Thymus (tissue), 11 donors: ENCODE results near the gene SLC11A1. TPM values are rescaled to one million over a fixed set of nuclear protein-coding genes. Genes with fewer than 3 reads are reported as not detected.

Experiments
- DNase-seq, 9 donors: peaks; one replicate each; pipeline ENCODE4 v3.0.0-alpha.2; 2013; ENCODE audit warnings: low spot score in 9 of 9, low read depth in 6 of 9, missing footprints in 1 of 9
- H3K27ac ChIP-seq, 2 donors: one replicate each; pipeline ENCODE4 v1.5.1; 2013; ENCODE audit warnings: control low read depth in 1 of 2, low read depth in 1 of 2, low read length in 1 of 2, mild to moderate bottlenecking in 1 of 2, moderate library complexity in 1 of 2
- H3K27me3 ChIP-seq, 2 donors: one replicate each; pipeline ENCODE4 v1.5.1; 2013; ENCODE audit warnings: low read length in 1 of 2; ENCODE audit not compliant: control insufficient read depth in 2 of 2, insufficient read depth in 1 of 2
- H3K36me3 ChIP-seq, 2 donors: one replicate each; pipeline ENCODE4 v1.5.1; 2013; ENCODE audit warnings: low read length in 1 of 2, mild to moderate bottlenecking in 1 of 2, moderate library complexity in 1 of 2; ENCODE audit not compliant: control insufficient read depth in 2 of 2, insufficient read depth in 2 of 2
- H3K4me1 ChIP-seq, 2 donors: one replicate each; pipeline ENCODE4 v1.5.1; 2013; ENCODE audit warnings: low read length in 2 of 2; ENCODE audit not compliant: control insufficient read depth in 2 of 2, insufficient read depth in 2 of 2
- H3K4me3 ChIP-seq, 2 donors: one replicate each; pipeline ENCODE4 v1.5.1; 2013; ENCODE audit warnings: low read length in 2 of 2, control low read depth in 1 of 2, mild to moderate bottlenecking in 1 of 2
- H3K9me3 ChIP-seq, 2 donors: one replicate each; pipeline ENCODE4 v1.5.1; 2013; ENCODE audit warnings: low read length in 1 of 2, mild to moderate bottlenecking in 1 of 2; ENCODE audit not compliant: control insufficient read depth in 2 of 2, insufficient read depth in 1 of 2
- WGBS: extraction: QIAGEN DNeasy Blood & Tissue Kit; methylation state at CpG from one replicate; pipeline ENCODE4 v1.1.7; 2013; 5-methylcytosine and 5-hydroxymethylcytosine counted together
- polyA plus RNA-seq: library from polyadenylated mRNA; stranded (reverse); fragments of 200-250 nt; gene quantifications from one replicate; pipeline ENCODE4 v1.2.3, GENCODE V29; 2013
- total RNA-seq: library from RNA; stranded (reverse); fragments of 120-200 nt; gene quantifications from one replicate; pipeline ENCODE4 v1.2.4, GENCODE V29; 2013
- donor health status: healthy.

SLC11A1 gene
- total and polyA plus RNA-seq, 2 donors, result 0.71 to 25.2 TPM

DNA sequence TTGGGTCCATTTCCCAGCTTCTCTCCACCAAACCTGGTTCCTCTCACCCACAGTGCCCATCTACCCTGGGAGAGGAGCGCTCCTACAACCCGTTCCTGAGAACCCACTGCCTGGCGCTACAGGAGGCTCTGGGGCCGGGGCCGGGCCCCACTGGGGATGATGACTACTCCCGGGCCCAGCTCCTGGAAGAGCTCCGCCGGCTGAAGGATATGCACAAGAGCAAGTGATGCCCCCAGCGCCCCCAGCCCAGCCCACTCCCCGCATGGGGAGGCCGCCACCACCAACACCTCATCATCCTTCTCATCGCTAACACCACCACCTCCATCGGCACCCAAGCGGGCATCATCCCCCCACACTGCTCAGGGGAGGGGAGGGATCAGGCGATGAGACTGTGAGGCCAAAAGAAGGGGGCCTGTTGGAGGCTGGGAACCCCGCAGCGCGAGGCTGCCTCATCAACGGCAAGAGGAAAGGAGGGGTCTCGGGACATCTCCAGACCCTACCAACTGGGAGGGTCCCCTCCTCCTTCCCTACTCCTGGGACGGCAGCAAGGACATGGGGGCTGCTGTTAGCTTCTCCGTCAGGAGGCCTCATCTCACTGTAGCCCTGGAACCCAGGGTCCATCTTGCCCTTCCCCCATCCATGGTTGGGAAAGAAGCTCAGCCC, 37.2 kb upstream of the SLC11A1 start:
- peaks cover 0 to 4% of the 10 kb centered on the region in 2 donors for H3K9me3 ChIP-seq
- H3K4me3 ChIP-seq, result no peak overlapping the region
- H3K4me1 ChIP-seq, result no peaks in the 10 kb centered on the region
- H3K36me3 ChIP-seq, result no peaks in the 10 kb centered on the region
- 98% methylated on average over 22 of the region's 22 CpGs for WGBS
- DNase-seq, result no peak
- H3K27ac ChIP-seq, result no peak overlapping the region
- H3K27me3 ChIP-seq, result no peaks in the 10 kb centered on the region

DNA sequence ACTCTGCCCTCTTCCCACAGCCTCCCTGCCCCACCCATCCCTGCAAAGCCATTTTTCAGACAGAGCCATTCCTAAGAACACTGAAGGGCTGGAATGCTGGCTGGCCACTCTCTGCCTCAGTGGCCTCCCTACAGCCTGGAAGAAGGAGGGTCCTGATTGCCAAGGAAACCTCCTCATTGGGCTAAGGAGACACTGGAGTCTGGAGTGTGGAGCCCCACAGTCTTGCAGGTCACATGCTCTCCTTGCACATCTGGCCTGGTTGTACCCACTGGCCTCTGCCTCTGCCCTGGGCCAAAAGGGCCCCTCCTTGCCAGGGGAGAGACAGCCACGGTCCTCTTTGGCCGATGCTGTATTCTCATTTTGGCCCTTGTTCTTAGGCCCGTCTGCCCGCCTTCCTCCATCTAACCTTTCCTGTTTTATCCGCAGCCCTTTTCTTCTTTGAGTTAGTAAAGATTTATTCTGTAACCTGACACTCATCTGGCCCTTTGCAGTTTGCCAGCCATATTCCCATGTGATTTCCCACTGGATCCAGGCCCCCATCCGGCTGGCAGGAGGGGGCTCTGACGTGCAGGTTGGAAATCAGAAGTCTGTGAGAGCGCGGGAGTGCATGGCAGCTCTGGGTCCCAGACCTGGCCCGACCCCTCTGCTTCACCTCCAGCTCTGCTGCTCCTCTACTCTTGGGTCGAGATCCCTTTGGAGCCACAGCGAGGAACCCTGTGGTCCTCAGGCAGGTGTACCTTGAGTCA, 36.4 kb upstream of the SLC11A1 start:
- Histone ChIP-seq H3K27me3 (no peaks in the 10 kb centered on the region), H3K4me1 (no peaks in the 10 kb centered on the region), H3K4me3 (no peak overlapping the region), H3K27ac (no peak overlapping the region), H3K36me3 (no peaks in the 10 kb centered on the region), H3K9me3 (peaks cover 0 to 7% of the 10 kb centered on the region in 2 donors)
- DNase-seq, result no peak
- 98% methylated on average over 12 of the region's 12 CpGs for WGBS

DNA sequence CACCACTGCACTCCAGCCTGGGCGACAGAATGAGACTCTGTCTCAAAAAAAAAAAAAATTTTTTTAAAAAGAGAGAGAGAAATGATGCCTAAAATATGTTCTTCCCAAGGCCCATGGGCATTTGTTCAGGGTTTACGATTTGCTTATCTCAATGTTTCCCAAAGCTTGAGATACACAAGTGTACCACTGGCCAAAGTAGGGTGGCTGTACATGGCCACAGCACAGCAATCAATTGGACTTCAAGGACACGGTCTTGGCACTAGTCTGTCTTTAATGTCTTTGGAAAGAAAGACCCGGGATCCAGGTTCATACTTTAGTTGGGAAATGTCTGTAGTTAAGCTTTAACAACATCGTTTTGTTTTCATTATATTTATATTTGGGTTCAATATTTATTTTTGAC, 34.9 kb upstream of the SLC11A1 start:
- Histone ChIP-seq H3K36me3 (no peaks in the 10 kb centered on the region), H3K4me3 (no peak overlapping the region), H3K9me3 (peaks cover 0 to 14% of the 10 kb centered on the region in 2 donors), H3K4me1 (no peaks in the 10 kb centered on the region), H3K27me3 (no peaks in the 10 kb centered on the region), H3K27ac (no peak overlapping the region)
- WGBS, result 98% methylated on average over 5 of the region's 5 CpGs
- DNase-seq, result no peak

DNA sequence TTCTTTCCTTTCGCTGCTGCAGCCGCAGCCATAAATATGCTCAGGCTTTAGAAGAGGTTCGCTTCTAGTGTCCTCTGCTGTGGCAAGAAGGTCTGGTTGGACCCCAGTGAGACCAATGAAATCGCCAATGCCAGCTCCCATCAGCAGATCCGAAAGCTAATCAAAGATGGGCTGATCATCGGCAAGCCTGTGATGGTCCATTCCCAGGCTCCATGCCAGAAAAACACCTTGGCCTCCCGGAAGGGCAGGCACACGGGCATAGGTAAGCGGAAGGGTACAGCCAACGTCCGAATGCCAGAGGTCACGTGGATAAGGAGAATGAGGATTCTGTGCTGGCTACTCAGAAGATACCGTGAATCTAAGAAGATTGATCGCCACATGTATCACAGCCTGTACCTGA, 28.0 kb upstream of the SLC11A1 start:
- H3K27ac ChIP-seq, result no peak overlapping the region
- H3K4me1 ChIP-seq, result peaks cover 0 to 9% of the 10 kb centered on the region in 2 donors

DNA sequence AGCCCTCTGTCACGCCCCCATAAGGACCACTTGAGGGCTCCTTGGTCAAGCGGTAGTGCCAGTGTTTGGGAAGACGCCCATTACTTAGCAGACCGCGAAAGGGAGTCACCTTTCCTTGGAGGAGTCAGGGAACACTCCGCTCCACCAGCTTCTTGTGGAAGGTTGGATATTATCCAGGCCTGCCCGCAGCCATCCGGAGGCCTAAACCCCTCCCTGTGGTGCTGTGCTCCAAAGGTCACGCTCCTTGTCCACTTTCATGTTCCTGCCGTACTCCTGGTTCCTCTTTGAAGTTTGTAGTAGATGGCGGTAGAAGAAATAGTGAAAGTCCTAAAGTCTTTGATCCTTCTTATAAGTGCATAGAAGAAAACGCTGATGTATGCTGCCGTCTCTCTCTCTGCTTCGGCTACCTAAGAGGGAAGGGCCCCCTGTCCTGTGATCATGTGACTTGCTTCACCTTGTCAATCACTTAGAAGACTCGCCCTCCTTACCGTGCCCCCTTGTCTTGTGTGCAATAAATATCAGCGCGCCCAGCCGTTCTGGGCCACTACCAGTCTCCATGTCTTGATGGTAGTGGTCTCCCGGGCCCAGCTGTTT, 27.1 kb upstream of the SLC11A1 start:
- H3K27me3 ChIP-seq, result no peaks in the 10 kb centered on the region
- 92% methylated on average over 20 of the region's 20 CpGs for WGBS
- H3K27ac ChIP-seq, result no peak overlapping the region
- H3K4me3 ChIP-seq, result no peak overlapping the region
- H3K36me3 ChIP-seq, result no peaks in the 10 kb centered on the region
- peaks cover 0 to 10% of the 10 kb centered on the region in 2 donors for H3K9me3 ChIP-seq
- DNase-seq, result no peak
- H3K4me1 ChIP-seq, result peaks cover 0 to 11% of the 10 kb centered on the region in 2 donors

More for the DNA sequence above, 28.0 kb upstream of the SLC11A1 start:
- 90% methylated on average over 14 of the region's 14 CpGs for WGBS
- peaks cover 0 to 14% of the 10 kb centered on the region in 2 donors for H3K9me3 ChIP-seq
- H3K36me3 ChIP-seq, result no peaks in the 10 kb centered on the region
- no peak overlapping the region for H3K4me3 ChIP-seq
- no peaks in the 10 kb centered on the region for H3K27me3 ChIP-seq
- no peak for DNase-seq

DNA sequence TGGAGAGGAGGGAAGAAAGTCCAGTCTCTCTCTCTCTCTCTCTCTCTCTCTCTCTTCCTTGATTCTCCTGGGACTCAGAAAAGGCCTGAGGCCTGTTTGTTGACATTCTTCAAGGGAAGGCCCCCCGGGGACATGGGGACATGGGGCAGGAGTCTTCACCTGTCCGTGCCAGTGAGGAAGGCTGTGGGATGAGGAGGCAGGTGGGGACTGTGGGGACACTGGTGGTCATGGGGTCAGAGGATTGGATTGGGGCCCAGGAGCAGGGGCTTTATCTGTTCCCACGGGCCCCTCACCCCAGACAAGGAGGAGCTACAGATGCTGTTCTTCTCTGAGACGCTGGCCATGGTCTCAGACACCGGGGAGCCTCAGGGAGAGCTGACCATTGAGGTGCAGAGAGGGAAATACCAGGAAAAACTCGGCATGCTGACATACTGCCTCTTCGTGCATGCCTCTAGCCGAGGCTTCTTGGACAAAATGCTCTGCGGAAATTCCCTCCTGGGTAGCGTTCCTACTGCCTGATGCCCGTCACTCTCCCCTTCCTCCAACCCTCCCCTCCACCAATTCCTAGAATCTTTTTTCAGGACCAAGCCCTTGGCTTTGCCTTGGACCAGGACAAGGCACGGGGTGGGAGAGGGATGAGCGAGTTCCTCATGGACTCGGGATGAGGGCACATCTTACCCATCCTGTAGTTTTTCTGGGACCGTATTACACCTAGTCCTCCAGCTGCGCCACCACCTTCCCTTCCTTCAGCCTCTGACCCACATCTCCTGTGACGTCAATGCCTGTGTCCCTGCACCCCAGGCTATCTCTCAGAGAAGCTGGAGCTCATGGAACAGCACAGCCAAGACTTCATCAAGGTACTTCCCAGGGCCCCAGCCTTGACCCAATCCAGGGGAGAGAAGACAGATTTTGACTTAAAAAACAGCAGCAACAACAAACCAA, 24.6 kb upstream of the SLC11A1 start:
- Histone ChIP-seq H3K9me3 (no peaks in the 10 kb centered on the region), H3K4me1 (peaks cover 0 to 11% of the 10 kb centered on the region in 2 donors), H3K4me3 (no peak overlapping the region), H3K27ac (no peak overlapping the region), H3K27me3 (no peaks in the 10 kb centered on the region), H3K36me3 (no peaks in the 10 kb centered on the region)
- DNase-seq, result no peak
- WGBS, result 92% methylated on average over 17 of the region's 17 CpGs

DNA sequence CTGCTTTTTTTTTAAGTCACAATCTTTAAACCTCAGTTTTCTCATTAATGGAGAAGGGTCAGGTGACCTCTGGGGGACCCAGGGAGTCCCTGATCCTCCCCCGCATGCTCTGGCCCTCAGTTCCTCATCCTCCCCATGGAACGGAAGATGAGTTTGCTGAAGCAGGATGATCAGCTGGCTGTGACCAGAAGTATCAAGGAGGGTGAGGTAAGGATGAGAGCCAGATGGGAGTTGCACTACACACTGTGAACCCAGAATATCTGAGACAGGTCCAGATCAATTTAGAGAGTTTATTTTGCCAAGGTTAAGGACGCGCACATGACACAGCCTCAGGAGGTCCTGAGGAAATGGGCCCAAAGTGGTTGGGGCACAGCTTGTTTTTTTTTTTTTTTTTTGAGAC, 21.6 kb upstream of the SLC11A1 start:
- Histone ChIP-seq H3K27me3 (no peaks in the 10 kb centered on the region), H3K9me3 (no peaks in the 10 kb centered on the region), H3K27ac (no peak overlapping the region), H3K4me3 (no peak overlapping the region), H3K36me3 (no peaks in the 10 kb centered on the region), H3K4me1 (peaks cover 0 to 16% of the 10 kb centered on the region in 2 donors)
- no peak for DNase-seq
- WGBS, result 94% methylated on average over 4 of the region's 4 CpGs

DNA sequence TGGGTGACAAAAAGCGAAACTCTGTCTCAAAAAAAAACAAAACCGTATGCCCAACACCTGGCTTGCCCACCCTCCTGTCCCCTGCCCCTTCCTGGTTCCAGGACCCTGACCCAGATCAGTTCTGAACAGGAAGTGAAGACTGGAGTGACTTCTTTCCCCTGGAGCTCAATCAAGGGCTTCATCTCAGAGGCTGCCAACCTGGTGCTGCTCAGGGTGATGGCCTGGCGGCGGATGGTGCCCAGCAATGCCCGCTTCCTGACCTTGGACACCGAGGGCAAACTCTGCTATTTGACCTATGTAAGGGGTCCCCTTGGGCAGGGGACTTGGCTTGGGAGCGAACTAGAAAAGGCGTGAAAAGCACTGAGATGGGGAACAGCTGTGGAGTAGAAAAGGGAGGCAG, 19.5 kb upstream of the SLC11A1 start:
- H3K27me3 ChIP-seq, result peaks cover 0 to 5% of the 10 kb centered on the region in 2 donors
- H3K36me3 ChIP-seq, result no peaks in the 10 kb centered on the region
- WGBS, result 92% methylated on average over 8 of the region's 8 CpGs
- H3K27ac ChIP-seq, result no peak overlapping the region
- DNase-seq, result no peak
- no peak overlapping the region for H3K4me3 ChIP-seq
- H3K9me3 ChIP-seq, result peaks cover 0 to 11% of the 10 kb centered on the region in 2 donors
- H3K4me1 ChIP-seq, result peaks cover 0 to 16% of the 10 kb centered on the region in 2 donors
